Femur (tissue), 1 donor: ENCODE results near the gene CCDC85C.

Experiments used
- DNase-seq: peaks from one replicate; pipeline ENCODE4 v3.0.0-alpha.2; 2017

The CCDC85C gene

GRCh38 chr14:99507860-99508640 is 96.0 kb downstream of the CCDC85C start:
- DNase-seq = no peak

- no peak for DNase-seq
Observed at GRCh38 chr14:99506276-99506675, 97.7 kb downstream of the CCDC85C start.

- DNase-seq = no peak
Observed at GRCh38 chr14:99505089-99505488, 98.9 kb downstream of the CCDC85C start.

GRCh38 chr14:99503848-99504453 is 100.1 kb downstream of the CCDC85C start:
- DNase-seq = no peak

- DNase-seq = no peak
Observed at GRCh38 chr14:99502989-99503421, 101.0 kb downstream of the CCDC85C start.

- no peak for DNase-seq
Observed at GRCh38 chr14:99497894-99498293, 106.1 kb downstream of the CCDC85C start.

GRCh38 chr14:99497341-99497740 is 106.7 kb downstream of the CCDC85C start:
- no peak for DNase-seq

GRCh38 chr14:99484106-99484505 is 119.9 kb downstream of the CCDC85C start:
- no peak for DNase-seq

GRCh38 chr14:99481745-99482099 is 122.3 kb downstream of the CCDC85C start:
- no peak for DNase-seq

- peak; percentile 100 for DNase-seq
Observed at GRCh38 chr14:99480917-99481744, 122.9 kb downstream of the CCDC85C start, which contains the start of gene CCNK. CCNK (plus strand) TSS chr14:99481409; CDS start chr14:99492678, 11,269 bp downstream.

GRCh38 chr14:99479906-99480869 is 123.8 kb downstream of the CCDC85C start, which contains the start of gene SETD3:
SETD3 (minus strand) TSS chr14:99480859; CDS start chr14:99465805, 15,054 bp downstream.
- DNase-seq = peak; percentile 75

GRCh38 chr14:99479160-99479905 is 124.7 kb downstream of the CCDC85C start:
- DNase-seq = no peak

- no peak for DNase-seq
Observed at GRCh38 chr14:99478128-99478527, 125.9 kb downstream of the CCDC85C start.

GRCh38 chr14:99476864-99477263 is 127.1 kb downstream of the CCDC85C start:
- DNase-seq = no peak

- DNase-seq = no peak
Observed at GRCh38 chr14:99475660-99476059, 128.3 kb downstream of the CCDC85C start.

GRCh38 chr14:99475179-99475578 is 128.8 kb downstream of the CCDC85C start:
- DNase-seq = no peak

- DNase-seq = no peak
Observed at GRCh38 chr14:99473458-99473857, 130.5 kb downstream of the CCDC85C start.

GRCh38 chr14:99472937-99473336 is 131.1 kb downstream of the CCDC85C start:
- no peak for DNase-seq

- DNase-seq = no peak
Observed at GRCh38 chr14:99471731-99472130, 132.3 kb downstream of the CCDC85C start.

- DNase-seq = no peak
Observed at GRCh38 chr14:99468836-99469592, 135.0 kb downstream of the CCDC85C start.

- DNase-seq = no peak
Observed at GRCh38 chr14:99468081-99468480, 135.9 kb downstream of the CCDC85C start.
